Activated T-helper 1 cell treated with anti-CD3 and anti-CD28 coated beads, Interleukin-12 subunit alpha, Interleukin-12 subunit beta, Interleukin-2, Interleukin-4 antibody, amounts not matched to agents 30 ng/mL and 10 ng/mL and 1 ng/mL, durations not matched to agents 14 hours and 24 hours and 36 hours (primary cell): Measurements from ENCODE around the gene USP40. TPM values are rescaled to one million over a fixed set of nuclear protein-coding genes. Genes with fewer than 3 reads are reported as not detected.

ENCODE experiments used
- DNase-seq: peaks from one replicate; pipeline ENCODE4 v3.0.0; 2021; ENCODE audit warnings: low spot score
- H3K27ac Mint-ChIP-seq: one replicate; pipeline ENCODE4 v1.8.0; 2021; ENCODE audit warnings: mild to moderate bottlenecking, mixed read lengths
- H3K27me3 Mint-ChIP-seq: one replicate; pipeline ENCODE4 v1.8.0; 2022; ENCODE audit warnings: mild to moderate bottlenecking, moderate library complexity, mixed read lengths; ENCODE audit not compliant: insufficient read depth
- H3K36me3 Mint-ChIP-seq: one replicate; pipeline ENCODE4 v1.8.0; 2021; ENCODE audit warnings: low read depth, mixed read lengths
- H3K4me1 Mint-ChIP-seq: one replicate; pipeline ENCODE4 v1.8.0; 2021; ENCODE audit warnings: low read depth, mixed read lengths
- H3K4me3 Mint-ChIP-seq: one replicate; pipeline ENCODE4 v1.8.0; 2021; ENCODE audit warnings: mild to moderate bottlenecking, moderate library complexity, mixed read lengths
- H3K9me3 Mint-ChIP-seq: one replicate; pipeline ENCODE4 v1.8.0; 2021; ENCODE audit warnings: mixed read lengths
- intact Hi-C: fragments of 100-400 bp; cut with micrococcal nuclease; formaldehyde crosslinking; loops from one replicate; pipeline ENCODE4 v1.15.1; 2024
- total RNA-seq: library from RNA; stranded (reverse); gene quantifications from 2 replicates; pipeline ENCODE4 v1.2.3, GENCODE V29; 2022

The USP40 gene
- total RNA-seq, 1 donor from 2014 or later: 10.1 TPM

- H3K27me3 Mint-ChIP-seq: no peaks in the 10 kb centered on the region
- peaks cover 26% of the 10 kb centered on the region for H3K36me3 Mint-ChIP-seq
- no peak overlapping the region for H3K4me3 Mint-ChIP-seq
Measured at GRCh38 chr2:233501198-233502076, 65.1 kb downstream of the USP40 start.

GRCh38 chr2:233499928-233500327 lies 66.7 kb downstream of the USP40 start:
- DNase-seq: no peak
- Mint-ChIP-seq H3K27ac (no peak overlapping the region), H3K4me3 (no peak overlapping the region), H3K27me3 (no peaks in the 10 kb centered on the region), H3K36me3 (peaks cover 21% of the 10 kb centered on the region), H3K9me3 (peaks cover 32% of the 10 kb centered on the region), H3K4me1 (peaks cover 33% of the 10 kb centered on the region)
- intact Hi-C loops: no loop called here

More at GRCh38 chr2:233501198-233502076, 65.1 kb downstream of the USP40 start:
- peaks cover 35% of the 10 kb centered on the region for H3K9me3 Mint-ChIP-seq
- no peak overlapping the region for H3K27ac Mint-ChIP-seq
- no peak for DNase-seq
- H3K4me1 Mint-ChIP-seq: peaks cover 33% of the 10 kb centered on the region
- intact Hi-C loops: no loop called here

- intact Hi-C loops: no loop called here
- Mint-ChIP-seq H3K27me3 (no peaks in the 10 kb centered on the region), H3K36me3 (peaks cover 15% of the 10 kb centered on the region), H3K4me3 (no peak overlapping the region), H3K9me3 (peaks cover 16% of the 10 kb centered on the region), H3K4me1 (peaks cover 17% of the 10 kb centered on the region), H3K27ac (no peak overlapping the region)
- no peak for DNase-seq
Measured at GRCh38 chr2:233498126-233498525, 68.5 kb downstream of the USP40 start.

- Mint-ChIP-seq H3K4me1 (peaks cover 17% of the 10 kb centered on the region), H3K27me3 (no peaks in the 10 kb centered on the region), H3K36me3 (peaks cover 11% of the 10 kb centered on the region), H3K9me3 (peaks cover 11% of the 10 kb centered on the region), H3K27ac (no peak overlapping the region), H3K4me3 (no peak overlapping the region)
- intact Hi-C loops: no loop called here
- DNase-seq: no peak
Measured at GRCh38 chr2:233497692-233498091, 68.9 kb downstream of the USP40 start.

- peaks cover 3% of the 10 kb centered on the region for H3K36me3 Mint-ChIP-seq
- H3K27ac Mint-ChIP-seq: no peak overlapping the region
- H3K9me3 Mint-ChIP-seq: no peaks in the 10 kb centered on the region
- no peak for DNase-seq
- H3K27me3 Mint-ChIP-seq: no peaks in the 10 kb centered on the region
- H3K4me1 Mint-ChIP-seq: peaks cover 7% of the 10 kb centered on the region
- H3K4me3 Mint-ChIP-seq: no peak overlapping the region
- intact Hi-C loops: no loop called here
Measured at GRCh38 chr2:233495503-233496496, 70.8 kb downstream of the USP40 start.

- Mint-ChIP-seq H3K4me1 (peaks cover under 1% of the 10 kb centered on the region), H3K4me3 (no peak overlapping the region), H3K27ac (no peak overlapping the region), H3K27me3 (no peaks in the 10 kb centered on the region), H3K9me3 (no peaks in the 10 kb centered on the region), H3K36me3 (peaks cover 2% of the 10 kb centered on the region)
- intact Hi-C loops: no loop called here
- no peak for DNase-seq
Measured at GRCh38 chr2:233492751-233493150, 73.8 kb downstream of the USP40 start.

- Mint-ChIP-seq H3K4me3 (no peak overlapping the region), H3K27me3 (no peaks in the 10 kb centered on the region), H3K9me3 (no peaks in the 10 kb centered on the region), H3K36me3 (peaks cover 2% of the 10 kb centered on the region), H3K27ac (no peak overlapping the region), H3K4me1 (no peaks in the 10 kb centered on the region)
- DNase-seq: no peak
- intact Hi-C loops: no loop called here
Measured at GRCh38 chr2:233492078-233492477, 74.5 kb downstream of the USP40 start.

- H3K36me3 Mint-ChIP-seq: peaks cover 5% of the 10 kb centered on the region
- DNase-seq: no peak
- no peak overlapping the region for H3K4me3 Mint-ChIP-seq
- intact Hi-C loops: no loop called here
- no peak overlapping the region for H3K27ac Mint-ChIP-seq
- H3K4me1 Mint-ChIP-seq: no peaks in the 10 kb centered on the region
- H3K9me3 Mint-ChIP-seq: no peaks in the 10 kb centered on the region
- no peaks in the 10 kb centered on the region for H3K27me3 Mint-ChIP-seq
Measured at GRCh38 chr2:233491326-233491725, 75.3 kb downstream of the USP40 start.

GRCh38 chr2:233490831-233491230 lies 75.8 kb downstream of the USP40 start:
- Mint-ChIP-seq H3K36me3 (peaks cover 5% of the 10 kb centered on the region), H3K27me3 (no peaks in the 10 kb centered on the region), H3K9me3 (no peaks in the 10 kb centered on the region), H3K27ac (no peak overlapping the region), H3K4me1 (no peaks in the 10 kb centered on the region), H3K4me3 (no peak overlapping the region)
- no peak for DNase-seq
- intact Hi-C loops: no loop called here

- Mint-ChIP-seq H3K27me3 (no peaks in the 10 kb centered on the region), H3K4me1 (no peaks in the 10 kb centered on the region), H3K27ac (no peak overlapping the region), H3K4me3 (no peak overlapping the region), H3K9me3 (no peaks in the 10 kb centered on the region), H3K36me3 (peaks cover 5% of the 10 kb centered on the region)
- intact Hi-C loops: no loop called here
- no peak for DNase-seq
Measured at GRCh38 chr2:233489666-233490065, 76.9 kb downstream of the USP40 start.

GRCh38 chr2:233489143-233489542 lies 77.4 kb downstream of the USP40 start:
- Mint-ChIP-seq H3K4me1 (no peaks in the 10 kb centered on the region), H3K9me3 (no peaks in the 10 kb centered on the region), H3K4me3 (no peak overlapping the region), H3K27ac (no peak overlapping the region), H3K36me3 (peaks cover 5% of the 10 kb centered on the region), H3K27me3 (no peaks in the 10 kb centered on the region)
- DNase-seq: no peak
- intact Hi-C loops: no loop called here

GRCh38 chr2:233487748-233488345 lies 78.7 kb downstream of the USP40 start:
- no peak overlapping the region for H3K4me3 Mint-ChIP-seq
- H3K9me3 Mint-ChIP-seq: no peaks in the 10 kb centered on the region
- intact Hi-C loops: no loop called here

More at GRCh38 chr2:233487748-233488345, 78.7 kb downstream of the USP40 start:
- no peak overlapping the region for H3K27ac Mint-ChIP-seq
- H3K4me1 Mint-ChIP-seq: no peaks in the 10 kb centered on the region
- no peaks in the 10 kb centered on the region for H3K27me3 Mint-ChIP-seq
- no peak for DNase-seq
- H3K36me3 Mint-ChIP-seq: peaks cover 5% of the 10 kb centered on the region
